Retinal pigment epithelial cell (primary cell): ENCODE data around the gene TMEM239.

Source experiments
- DNase-seq: peaks from one replicate; pipeline ENCODE4 v3.0.0-alpha.2; 2010; ENCODE audit warnings: low read depth
- H3K4me3 ChIP-seq: 2 replicates; pipeline ENCODE4 v1.5.1; 2011; ENCODE audit warnings: mild to moderate bottlenecking, low read length, control low read depth, moderate library complexity
- CTCF ChIP-seq: conservative IDR thresholded peaks from 2 replicates; pipeline ENCODE4 v1.5.1; 2011; ENCODE audit warnings: low read depth, low read length, control low read depth, inconsistent platforms

The TMEM239 gene

GRCh38 chr20:2836035-2836434, 19.9 kb downstream of the TMEM239 start:
- no peak overlapping the region for H3K4me3 ChIP-seq
- TF ChIP-seq CTCF, result no peak
- DNase-seq, result no peak

- no peak for TF ChIP-seq CTCF
- DNase-seq, result no peak
- H3K4me3 ChIP-seq, result no peak overlapping the region
These were observed 21.2 kb downstream of the TMEM239 start for GRCh38 chr20:2837221-2837960.

- no peak for TF ChIP-seq CTCF
- DNase-seq, result no peak
- no peak overlapping the region for H3K4me3 ChIP-seq
These were observed 22.1 kb downstream of the TMEM239 start for GRCh38 chr20:2838170-2838797.

GRCh38 chr20:2838847-2839671, 22.9 kb downstream of the TMEM239 start:
- no peak overlapping the region for H3K4me3 ChIP-seq
- TF ChIP-seq CTCF, result no peak
- no peak for DNase-seq

- DNase-seq, result no peak
These were observed 23.6 kb downstream of the TMEM239 start for GRCh38 chr20:2839732-2840137.

More at GRCh38 chr20:2839732-2840137, 23.6 kb downstream of the TMEM239 start:
- peak overlapping the region; percentile 86 for H3K4me3 ChIP-seq
- no peak for TF ChIP-seq CTCF
